DMS53 treated with DMSO at 0.1 percent for 48 hours (cell line): ENCODE data around the gene GNA14.
"Not testable (repeated sequence)": the region's sequence is repeated elsewhere in the genome, so short reads cannot be mapped to it uniquely, and the experiment has no call there.

Experiments used
- DNase-seq: peaks from one replicate; lab custom pipeline; 2025; ENCODE audit not compliant: unreplicated experiment; lab: John Stamatoyannopoulos, UW

Gene GNA14

DNA sequence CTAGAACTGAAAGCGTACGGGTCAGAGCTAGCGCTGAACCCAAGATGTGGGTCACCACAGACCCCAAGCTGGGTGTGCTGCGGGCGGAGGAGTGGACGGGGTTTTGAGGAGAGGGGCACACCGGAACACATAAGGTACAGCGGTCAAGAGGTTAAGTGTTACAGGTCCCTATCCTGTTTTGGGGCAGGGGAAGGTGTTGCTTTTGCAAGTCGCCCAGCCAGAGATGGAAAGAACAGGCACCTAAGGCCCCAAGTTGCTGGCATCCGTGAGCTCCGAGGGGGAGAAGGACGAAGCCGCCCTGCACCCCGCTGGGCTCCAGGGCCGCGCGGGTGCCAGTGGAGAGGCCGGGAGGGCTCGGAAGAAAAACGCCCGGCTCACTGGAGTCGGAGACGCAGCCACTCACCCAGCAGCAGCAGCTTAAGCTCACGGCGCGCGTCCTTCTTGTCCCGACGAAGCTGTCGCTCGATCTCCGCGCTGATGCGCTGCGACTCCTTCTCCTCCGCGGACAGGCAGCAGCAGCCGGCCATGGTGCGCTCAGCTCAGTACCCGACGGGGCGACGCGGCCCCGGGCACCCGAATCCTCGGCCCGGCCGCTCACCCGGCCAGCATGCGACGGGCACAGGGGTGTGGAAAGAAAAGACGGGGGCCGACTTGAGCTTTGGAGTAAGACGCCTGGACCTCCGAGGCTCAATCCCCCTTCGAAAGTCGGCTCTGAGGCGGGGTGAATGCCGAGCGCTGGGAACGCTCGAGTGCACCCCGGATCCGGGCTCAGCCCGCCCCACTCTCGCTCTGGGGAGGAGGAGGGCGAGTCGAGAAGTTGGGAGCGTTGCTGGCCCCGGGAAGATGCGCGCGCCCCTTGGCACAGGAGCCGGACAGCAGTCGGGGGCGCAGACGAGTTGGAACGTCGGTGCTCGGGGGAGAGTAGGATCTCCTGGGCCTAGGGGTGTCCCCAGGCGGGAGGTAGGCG lies 572 bp downstream of the GNA14 start:
- DNase-seq: no peak

GRCh38 chr9:77643871-77644270 lies 4.3 kb downstream of the GNA14 start:
- DNase-seq: no peak

DNA sequence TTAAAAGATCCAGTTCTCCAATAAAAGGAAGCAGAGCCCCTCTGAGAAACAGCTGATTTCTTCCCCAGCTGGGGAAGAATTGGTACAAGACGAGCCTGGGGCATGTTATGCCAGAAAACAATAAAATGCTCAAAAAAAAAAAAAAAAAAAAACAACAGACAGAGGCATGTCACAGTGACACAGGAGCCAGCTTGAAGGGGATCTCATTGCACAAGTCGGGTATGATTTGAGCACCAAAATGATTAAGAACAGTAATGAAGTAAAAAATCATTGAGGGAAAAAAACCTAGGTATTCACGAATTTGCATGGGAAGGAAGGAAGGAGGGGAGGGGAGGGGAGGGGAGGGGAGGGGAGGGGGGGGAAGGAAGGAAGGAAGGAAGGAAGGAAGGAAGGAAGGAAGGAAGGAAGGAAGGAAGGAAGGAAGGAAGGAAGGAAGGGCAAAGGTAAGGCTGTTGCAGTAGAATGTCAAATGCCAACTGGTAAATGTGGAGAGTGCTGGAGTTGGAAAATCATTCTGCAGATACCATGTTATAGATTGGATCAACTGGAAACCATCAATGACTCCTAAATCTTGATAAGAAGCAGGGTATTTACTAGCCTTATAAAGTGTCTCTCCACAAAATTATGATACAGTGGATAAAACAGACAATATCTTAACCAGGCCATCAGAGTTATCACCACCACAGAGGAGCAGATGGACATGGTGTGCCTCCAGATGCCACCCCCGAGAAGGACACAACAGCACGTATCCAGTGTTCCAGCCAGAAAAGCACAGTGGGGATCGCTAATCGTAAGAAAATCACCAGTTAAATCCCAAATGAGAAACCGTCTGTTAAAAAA lies 7.2 kb downstream of the GNA14 start:
- DNase-seq: no peak

- DNase-seq: no peak
Measured at GRCh38 chr9:77632652-77633051, 15.5 kb downstream of the GNA14 start.

DNA sequence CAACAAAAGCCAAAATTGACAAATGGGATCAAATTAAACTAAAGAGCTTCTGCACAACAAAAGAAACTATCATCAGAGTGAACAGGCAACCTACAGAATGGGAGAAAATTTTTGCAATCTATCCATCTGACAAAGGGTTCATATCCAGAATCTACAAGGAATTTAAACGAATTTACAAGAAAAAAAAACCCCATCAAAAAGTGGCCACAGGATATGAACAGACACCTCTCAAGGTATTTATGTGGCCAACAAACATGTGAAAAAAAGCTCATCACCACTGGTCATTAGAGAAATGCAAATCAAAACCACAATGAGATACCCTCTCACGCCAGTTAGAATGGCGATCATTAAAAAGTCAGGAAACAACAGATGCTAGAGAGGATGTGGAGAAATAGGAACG lies 19.3 kb downstream of the GNA14 start:
- DNase-seq: not testable (repeated sequence)

DNA sequence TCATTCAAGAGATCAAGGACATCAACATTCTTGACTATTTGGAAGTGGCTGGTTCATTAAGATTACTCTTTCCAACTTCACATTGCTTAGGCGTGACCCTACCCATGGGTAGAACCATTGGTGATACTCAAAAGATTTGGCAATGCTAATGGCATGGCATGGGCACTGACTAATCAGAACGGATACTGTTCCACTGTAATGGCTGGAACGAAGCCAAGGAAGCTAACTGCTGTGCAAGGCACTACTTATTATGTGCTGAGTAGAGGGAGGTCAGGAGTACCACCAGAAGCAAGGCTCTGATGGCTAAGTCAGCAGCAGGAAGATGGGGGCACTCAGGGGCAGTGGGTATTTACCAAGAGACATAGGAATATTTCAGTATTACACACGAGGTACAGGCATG lies 31.9 kb downstream of the GNA14 start:
- no peak for DNase-seq

DNA sequence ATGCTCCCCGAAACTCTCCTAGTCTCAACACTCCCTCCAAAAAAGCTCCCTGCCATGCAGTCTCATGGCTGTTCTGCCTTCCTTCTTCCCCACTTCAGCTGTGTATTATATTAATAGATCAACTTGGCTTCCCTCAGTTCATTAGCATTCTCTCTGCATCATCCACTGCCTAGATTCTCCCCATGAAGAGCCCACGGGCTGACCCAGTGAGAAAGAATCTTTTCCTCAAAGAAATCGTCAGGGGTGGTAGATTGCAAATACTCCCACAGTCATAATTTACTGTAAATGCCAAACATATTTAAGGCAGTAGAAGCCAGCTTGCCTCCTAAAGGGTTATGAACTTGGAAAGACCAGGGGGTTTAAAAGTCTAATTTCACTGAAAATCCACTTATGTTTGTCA lies 33.5 kb downstream of the GNA14 start:
- no peak for DNase-seq

GRCh38 chr9:77606526-77606925 lies 41.6 kb downstream of the GNA14 start:
- DNase-seq: no peak

DNA sequence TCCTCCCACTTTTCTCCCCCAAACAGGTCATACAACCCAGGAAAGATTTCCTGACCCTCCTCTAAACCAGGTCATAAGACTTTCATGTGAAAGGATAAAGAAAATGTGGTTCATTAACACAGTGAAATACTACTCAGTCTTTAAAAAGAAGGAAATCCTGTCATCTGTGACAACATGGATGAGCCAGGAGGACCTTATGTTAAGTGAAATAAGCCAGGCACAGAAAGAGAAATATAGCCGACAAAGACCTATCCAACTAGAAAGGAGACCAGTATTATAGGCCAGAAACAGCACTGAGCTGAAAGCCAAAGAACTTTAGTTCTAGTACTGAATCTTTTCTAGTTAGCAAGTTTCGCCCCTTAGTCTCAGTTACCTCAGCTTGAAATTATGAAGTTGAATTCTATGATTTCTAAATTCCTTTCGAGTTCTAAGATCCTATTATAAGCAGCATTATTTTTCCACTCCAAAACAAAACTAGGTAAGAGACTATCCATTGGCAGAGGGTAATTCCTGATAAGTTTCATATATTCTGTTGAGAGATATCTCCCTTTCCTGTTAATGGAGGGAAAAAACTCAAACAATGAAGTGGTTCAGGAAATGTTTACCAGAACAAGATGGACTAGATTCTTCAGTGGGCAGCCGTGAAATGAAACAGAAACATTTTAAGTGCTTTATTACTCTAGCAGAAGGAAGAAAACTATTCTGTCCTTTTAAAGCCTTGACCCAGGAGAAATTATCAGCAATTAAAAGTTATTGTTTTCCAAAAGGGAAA lies 42.5 kb downstream of the GNA14 start:
- no peak for DNase-seq

- no peak for DNase-seq
Measured at GRCh38 chr9:77604316-77604715, 43.8 kb downstream of the GNA14 start.

- DNase-seq: no peak
Measured at GRCh38 chr9:77602852-77603251, 45.3 kb downstream of the GNA14 start.

GRCh38 chr9:77601476-77602099 lies 46.5 kb downstream of the GNA14 start:
- DNase-seq: no peak

GRCh38 chr9:77600810-77601209 lies 47.3 kb downstream of the GNA14 start:
- DNase-seq: no peak

DNA sequence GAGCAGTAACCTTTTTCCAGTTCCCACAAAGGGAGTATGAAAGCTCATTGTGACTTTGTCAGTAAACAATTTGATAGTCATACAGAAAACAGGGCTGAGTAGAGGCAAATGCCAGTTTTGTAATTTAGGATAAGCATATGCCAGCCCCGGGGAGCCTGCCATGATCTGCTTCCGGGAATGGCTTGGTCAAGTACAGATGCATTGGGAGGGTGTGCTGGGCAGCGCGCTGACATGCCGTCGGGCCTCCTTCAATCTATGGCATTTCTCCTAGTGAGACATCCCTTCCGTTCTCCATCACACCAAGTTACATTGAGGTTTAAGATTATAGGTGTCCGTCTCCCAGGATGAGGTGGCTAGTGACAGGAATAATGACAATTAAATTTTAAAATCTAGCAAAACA lies 48.6 kb downstream of the GNA14 start:
- no peak for DNase-seq

DNA sequence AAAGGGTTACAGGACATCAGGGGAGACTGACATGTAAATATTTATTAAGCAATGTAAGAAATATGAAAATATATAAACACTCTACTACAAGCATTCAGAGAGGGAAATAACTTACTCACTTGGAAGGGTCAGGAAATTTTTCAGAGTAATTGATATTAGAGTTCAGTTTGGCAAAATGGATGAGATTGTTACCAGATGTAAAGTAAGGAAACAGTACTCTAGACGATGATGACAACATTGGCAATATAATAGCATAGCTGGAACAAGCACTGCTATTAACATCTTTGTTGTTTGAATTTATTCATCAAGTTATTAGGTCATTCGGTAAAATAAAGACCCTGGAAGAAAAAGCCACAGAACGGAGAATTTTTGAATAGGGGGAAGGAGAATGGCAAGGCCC lies 49.1 kb downstream of the GNA14 start:
- DNase-seq: no peak

- no peak for DNase-seq
Measured at GRCh38 chr9:77598524-77598923, 49.6 kb downstream of the GNA14 start.

GRCh38 chr9:77597057-77597456 lies 51.1 kb downstream of the GNA14 start:
- DNase-seq: no peak

DNA sequence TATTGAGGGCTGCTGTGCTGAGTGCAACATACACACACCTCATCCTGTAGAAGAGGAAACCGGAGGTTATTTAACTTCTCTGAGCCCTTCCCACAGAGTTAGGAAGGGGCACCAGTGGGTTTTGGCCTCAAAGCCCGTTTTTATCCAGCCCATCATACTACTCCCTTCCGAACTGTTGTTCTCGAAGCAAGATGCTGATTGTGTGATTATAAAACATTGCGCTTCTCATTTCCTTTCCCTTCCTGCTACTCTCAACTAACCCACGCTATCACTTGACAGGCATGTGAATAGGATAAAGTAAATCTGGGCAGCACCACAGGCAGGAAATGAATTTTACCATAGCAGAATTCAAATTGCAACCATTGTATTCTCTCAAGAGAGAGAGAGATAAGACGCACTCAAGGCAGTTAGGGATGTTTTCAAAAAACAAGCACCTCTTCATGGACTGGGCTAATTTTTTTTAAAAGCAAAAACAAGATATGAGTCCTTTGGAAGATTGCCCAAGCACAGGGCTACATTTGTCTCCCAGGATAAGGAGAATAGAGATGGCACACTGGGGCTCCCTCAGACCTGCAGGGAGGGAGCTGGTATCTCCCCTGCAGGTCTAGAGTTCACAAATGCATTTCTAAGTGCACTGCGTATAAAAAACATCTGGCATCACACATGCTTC lies 52.6 kb downstream of the GNA14 start:
- no peak for DNase-seq

DNA sequence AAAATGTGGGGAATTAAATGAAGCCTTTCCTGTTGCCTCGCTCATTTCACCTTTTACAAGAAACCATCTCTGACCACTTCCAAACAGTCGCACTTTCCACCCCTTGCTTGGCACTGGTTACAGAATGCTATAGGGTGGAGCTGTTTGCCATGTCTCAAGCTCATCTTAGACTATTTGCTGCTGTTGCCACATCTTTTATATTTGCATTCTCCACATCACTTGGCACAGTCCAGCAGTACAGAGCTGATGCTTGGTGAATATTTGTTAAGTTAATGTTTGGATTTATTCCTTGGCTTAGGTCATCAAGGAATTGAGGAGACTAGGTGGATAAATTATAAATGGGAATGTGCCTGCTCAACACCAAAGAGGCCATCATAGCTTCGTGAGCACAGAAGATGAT lies 53.2 kb downstream of the GNA14 start:
- DNase-seq: no peak

GRCh38 chr9:77593528-77593927 lies 54.6 kb downstream of the GNA14 start:
- no peak for DNase-seq
